ENCODE measurements around the gene SERPINI1. TPM values are rescaled to one million over a fixed set of nuclear protein-coding genes. Genes with fewer than 3 reads are reported as not detected.

SERPINI1 gene
- total RNA-seq, 1 donor from 2014 or later, result 0.70 TPM

DNA sequence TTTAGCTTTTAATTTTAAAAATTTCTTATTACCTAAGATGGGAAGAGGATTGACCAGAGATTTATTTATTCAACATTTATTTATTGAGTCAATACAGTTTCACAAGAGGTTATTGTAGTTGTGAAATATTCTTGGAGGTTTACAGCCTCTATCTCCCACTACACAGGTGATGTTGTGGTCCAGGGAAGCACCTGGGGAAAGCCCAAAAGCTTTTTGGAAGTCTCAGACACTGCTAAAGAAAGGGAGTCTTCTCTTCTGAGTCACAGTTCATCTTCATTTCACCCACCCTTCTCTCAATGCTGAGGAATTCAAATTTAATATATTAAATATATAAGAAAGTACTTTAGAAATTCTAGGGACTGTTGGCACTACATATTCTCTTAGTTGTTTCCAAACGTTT, 41.8 kb downstream of the SERPINI1 start:
- H3K9me3 Mint-ChIP-seq, result no peaks in the 10 kb centered on the region
- H3K27me3 Mint-ChIP-seq (ENCODE audit: insufficient read depth), result no peaks in the 10 kb centered on the region
- H3K36me3 Mint-ChIP-seq (ENCODE audit: low read depth), result no peaks in the 10 kb centered on the region
- no peak overlapping the region for H3K4me3 Mint-ChIP-seq
- no peaks in the 10 kb centered on the region for H3K4me1 Mint-ChIP-seq (ENCODE audit: low read depth)
- intact Hi-C loops (cut with micrococcal nuclease), result no loop called here
- no peak for DNase-seq (ENCODE audit: low spot score)
- H3K27ac Mint-ChIP-seq, result no peak overlapping the region

GRCh38 chr3:167780214-167780883, 44.8 kb downstream of the SERPINI1 start:
- Mint-ChIP-seq H3K4me3 (no peak overlapping the region), H3K36me3 (ENCODE audit: low read depth) (no peaks in the 10 kb centered on the region), H3K27ac (no peak overlapping the region), H3K9me3 (no peaks in the 10 kb centered on the region), H3K27me3 (ENCODE audit: insufficient read depth) (peaks cover 3% of the 10 kb centered on the region), H3K4me1 (ENCODE audit: low read depth) (no peaks in the 10 kb centered on the region)
- intact Hi-C loops (cut with micrococcal nuclease), result no loop called here
- no peak for DNase-seq (ENCODE audit: low spot score)

GRCh38 chr3:167783781-167784180, 48.3 kb downstream of the SERPINI1 start:
- Mint-ChIP-seq H3K9me3 (no peaks in the 10 kb centered on the region), H3K27me3 (ENCODE audit: insufficient read depth) (peaks cover 3% of the 10 kb centered on the region), H3K36me3 (ENCODE audit: low read depth) (no peaks in the 10 kb centered on the region), H3K4me3 (no peak overlapping the region), H3K27ac (no peak overlapping the region), H3K4me1 (ENCODE audit: low read depth) (no peaks in the 10 kb centered on the region)
- intact Hi-C loops (cut with micrococcal nuclease), result no loop called here
- DNase-seq (ENCODE audit: low spot score), result no peak

- Mint-ChIP-seq H3K4me1 (ENCODE audit: low read depth) (no peaks in the 10 kb centered on the region), H3K36me3 (ENCODE audit: low read depth) (no peaks in the 10 kb centered on the region), H3K27me3 (ENCODE audit: insufficient read depth) (peaks cover 3% of the 10 kb centered on the region), H3K27ac (no peak overlapping the region), H3K9me3 (no peaks in the 10 kb centered on the region), H3K4me3 (no peak overlapping the region)
- intact Hi-C loops (cut with micrococcal nuclease), result loop anchor here (1.0 kb wide), 1 partner anchor 12 kb away; no protein-coding TSS in a partner anchor
- no peak for DNase-seq (ENCODE audit: low spot score)
These were observed 50.3 kb downstream of the SERPINI1 start for GRCh38 chr3:167785790-167786189.

GRCh38 chr3:167787440-167787839, 51.9 kb downstream of the SERPINI1 start:
- Mint-ChIP-seq H3K4me3 (no peak overlapping the region), H3K9me3 (no peaks in the 10 kb centered on the region), H3K36me3 (ENCODE audit: low read depth) (no peaks in the 10 kb centered on the region), H3K4me1 (ENCODE audit: low read depth) (no peaks in the 10 kb centered on the region), H3K27ac (no peak overlapping the region), H3K27me3 (ENCODE audit: insufficient read depth) (peaks cover 3% of the 10 kb centered on the region)
- intact Hi-C loops (cut with micrococcal nuclease), result no loop called here
- no peak for DNase-seq (ENCODE audit: low spot score)

DNA sequence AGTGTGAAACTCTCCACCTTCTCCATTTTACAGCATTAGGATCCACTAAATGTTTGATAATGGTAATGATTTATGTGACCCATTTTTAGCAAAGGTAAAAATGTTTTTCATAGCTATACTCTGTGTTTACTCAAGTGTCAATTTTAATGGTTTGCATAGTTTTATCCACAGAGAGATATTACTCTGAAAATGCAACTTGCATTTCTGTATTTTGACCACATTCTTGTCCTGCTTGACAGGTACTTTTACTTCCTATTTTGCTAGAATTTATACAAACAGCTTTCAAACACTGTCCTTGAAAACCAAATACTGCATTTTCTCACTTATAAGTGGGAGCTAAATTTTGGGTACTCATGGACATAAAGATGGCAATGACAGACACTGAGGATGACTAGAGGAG, 62.9 kb downstream of the SERPINI1 start:
- H3K4me3 Mint-ChIP-seq, result no peak overlapping the region
- H3K9me3 Mint-ChIP-seq, result no peaks in the 10 kb centered on the region
- no peaks in the 10 kb centered on the region for H3K36me3 Mint-ChIP-seq (ENCODE audit: low read depth)
- no peaks in the 10 kb centered on the region for H3K27me3 Mint-ChIP-seq (ENCODE audit: insufficient read depth)
- DNase-seq (ENCODE audit: low spot score), result no peak
- intact Hi-C loops (cut with micrococcal nuclease), result no loop called here
- H3K27ac Mint-ChIP-seq, result no peak overlapping the region
- no peaks in the 10 kb centered on the region for H3K4me1 Mint-ChIP-seq (ENCODE audit: low read depth)

GRCh38 chr3:167808910-167809309, 73.4 kb downstream of the SERPINI1 start:
- no peak overlapping the region for H3K4me3 Mint-ChIP-seq
- H3K9me3 Mint-ChIP-seq, result no peaks in the 10 kb centered on the region
- H3K4me1 Mint-ChIP-seq (ENCODE audit: low read depth), result no peaks in the 10 kb centered on the region
- intact Hi-C loops (cut with micrococcal nuclease), result no loop called here
- DNase-seq (ENCODE audit: low spot score), result no peak
- H3K36me3 Mint-ChIP-seq (ENCODE audit: low read depth), result no peaks in the 10 kb centered on the region
- H3K27me3 Mint-ChIP-seq (ENCODE audit: insufficient read depth), result no peaks in the 10 kb centered on the region
- H3K27ac Mint-ChIP-seq, result no peak overlapping the region

DNA sequence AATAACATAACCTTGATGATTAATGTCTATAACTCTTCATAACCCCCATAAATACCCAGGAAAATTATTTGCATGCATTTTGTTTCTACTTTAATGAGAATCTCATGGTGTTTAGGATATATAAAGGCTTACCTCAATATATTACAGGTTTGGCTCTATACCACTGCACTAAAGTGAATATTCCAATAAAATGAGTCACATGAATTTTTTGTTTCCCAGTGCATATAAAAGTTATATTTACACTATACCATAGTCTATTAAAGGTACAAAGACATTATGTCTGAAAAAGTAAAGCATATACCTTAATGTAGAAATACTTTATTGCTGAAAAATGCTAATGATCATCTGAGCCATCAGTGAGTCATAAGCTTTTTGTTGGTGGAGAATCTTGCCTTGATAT, 74.7 kb downstream of the SERPINI1 start:
- Mint-ChIP-seq H3K36me3 (ENCODE audit: low read depth) (no peaks in the 10 kb centered on the region), H3K27me3 (ENCODE audit: insufficient read depth) (no peaks in the 10 kb centered on the region), H3K9me3 (no peaks in the 10 kb centered on the region), H3K27ac (no peak overlapping the region), H3K4me1 (ENCODE audit: low read depth) (no peaks in the 10 kb centered on the region), H3K4me3 (no peak overlapping the region)
- DNase-seq (ENCODE audit: low spot score), result no peak
- intact Hi-C loops (cut with micrococcal nuclease), result no loop called here

GRCh38 chr3:167811031-167811430, 75.5 kb downstream of the SERPINI1 start:
- H3K4me1 Mint-ChIP-seq (ENCODE audit: low read depth), result no peaks in the 10 kb centered on the region
- H3K27me3 Mint-ChIP-seq (ENCODE audit: insufficient read depth), result no peaks in the 10 kb centered on the region
- no peak overlapping the region for H3K4me3 Mint-ChIP-seq
- H3K9me3 Mint-ChIP-seq, result no peaks in the 10 kb centered on the region
- no peak for DNase-seq (ENCODE audit: low spot score)
- intact Hi-C loops (cut with micrococcal nuclease), result no loop called here
- no peak overlapping the region for H3K27ac Mint-ChIP-seq
- no peaks in the 10 kb centered on the region for H3K36me3 Mint-ChIP-seq (ENCODE audit: low read depth)

DNA sequence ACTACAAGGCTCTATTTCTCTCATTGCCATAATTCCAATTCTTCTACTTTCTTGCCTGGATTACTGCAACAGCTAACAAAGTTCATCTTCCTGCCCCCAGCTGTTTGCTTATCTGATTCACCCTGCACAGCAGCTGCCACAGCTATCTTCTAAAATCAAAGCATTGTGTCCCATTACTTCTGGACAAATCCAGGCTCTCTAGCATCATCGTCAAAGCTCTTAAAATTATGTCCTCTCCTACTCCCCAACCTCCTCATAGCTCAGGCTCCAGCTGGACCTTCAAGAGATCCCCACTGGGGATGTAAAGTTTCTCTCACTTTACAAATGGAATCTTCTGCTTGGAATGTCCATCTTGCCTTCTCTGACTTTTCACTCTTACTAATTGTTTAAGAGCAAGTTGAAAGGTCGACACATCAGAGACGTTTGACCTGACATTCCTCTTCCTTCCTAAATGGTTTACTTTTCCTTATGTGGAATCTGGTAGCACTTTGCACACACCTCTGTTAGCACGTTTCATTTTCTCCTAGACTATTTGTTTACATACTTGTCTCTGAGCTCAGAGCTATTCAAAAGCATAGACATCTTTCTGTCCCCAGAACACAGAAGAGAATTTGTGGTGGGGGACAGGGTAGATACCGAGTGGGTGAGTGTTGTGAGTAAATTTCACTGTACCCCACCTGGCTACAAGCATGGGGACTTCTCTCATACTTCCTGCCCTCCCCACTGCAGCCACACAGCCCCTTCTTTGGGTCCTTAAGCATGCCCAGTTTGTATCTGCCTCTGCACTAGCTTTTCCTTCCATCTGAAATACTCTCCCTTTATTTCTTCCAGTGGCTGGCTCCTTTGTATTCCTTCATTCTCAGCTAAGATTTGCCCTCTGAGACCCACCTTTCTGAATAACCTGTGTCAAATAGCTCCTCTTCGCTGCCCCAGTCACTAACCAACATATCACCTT, 77.9 kb downstream of the SERPINI1 start:
- DNase-seq (ENCODE audit: low spot score), result no peak
- no peak overlapping the region for H3K27ac Mint-ChIP-seq
- H3K4me1 Mint-ChIP-seq (ENCODE audit: low read depth), result no peaks in the 10 kb centered on the region
- no peak overlapping the region for H3K4me3 Mint-ChIP-seq
- intact Hi-C loops (cut with micrococcal nuclease), result no loop called here
- H3K27me3 Mint-ChIP-seq (ENCODE audit: insufficient read depth), result no peaks in the 10 kb centered on the region
- no peaks in the 10 kb centered on the region for H3K9me3 Mint-ChIP-seq
- no peaks in the 10 kb centered on the region for H3K36me3 Mint-ChIP-seq (ENCODE audit: low read depth)

DNA sequence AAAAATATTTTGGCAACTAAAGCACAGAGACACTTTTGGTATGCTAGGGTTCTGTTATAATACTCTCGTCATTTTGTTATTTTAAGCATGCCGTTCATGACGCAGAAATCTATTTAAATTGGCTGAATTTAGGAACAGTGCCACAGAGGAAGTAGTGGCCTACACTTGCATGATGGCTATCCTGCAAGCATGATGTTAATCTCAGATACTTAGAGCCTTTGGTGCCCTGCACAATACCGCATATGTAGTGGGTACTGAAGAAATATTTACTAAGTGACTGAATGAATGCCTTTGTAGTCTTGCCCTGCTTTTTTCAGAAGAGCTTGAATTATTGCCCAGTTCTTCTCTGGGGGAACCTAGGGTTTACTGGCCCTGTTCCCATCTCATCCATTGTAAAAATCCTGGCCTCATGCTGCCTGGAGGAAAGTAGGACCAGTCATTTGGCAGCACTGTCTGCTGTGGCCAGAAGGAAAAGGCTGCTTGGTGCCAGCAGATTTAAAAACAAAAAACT, 79.0 kb downstream of the SERPINI1 start:
- Mint-ChIP-seq H3K27me3 (ENCODE audit: insufficient read depth) (no peaks in the 10 kb centered on the region), H3K36me3 (ENCODE audit: low read depth) (no peaks in the 10 kb centered on the region), H3K4me1 (ENCODE audit: low read depth) (no peaks in the 10 kb centered on the region), H3K27ac (no peak overlapping the region), H3K4me3 (no peak overlapping the region), H3K9me3 (no peaks in the 10 kb centered on the region)
- DNase-seq (ENCODE audit: low spot score), result no peak
- intact Hi-C loops (cut with micrococcal nuclease), result no loop called here

- Mint-ChIP-seq H3K27ac (no peak overlapping the region), H3K4me1 (ENCODE audit: low read depth) (no peaks in the 10 kb centered on the region), H3K36me3 (ENCODE audit: low read depth) (no peaks in the 10 kb centered on the region), H3K9me3 (no peaks in the 10 kb centered on the region), H3K27me3 (ENCODE audit: insufficient read depth) (no peaks in the 10 kb centered on the region), H3K4me3 (no peak overlapping the region)
- no peak for DNase-seq (ENCODE audit: low spot score)
- intact Hi-C loops (cut with micrococcal nuclease), result no loop called here
These were observed 81.4 kb downstream of the SERPINI1 start for GRCh38 chr3:167816953-167817352.

Measured in activated T-helper 1 cell treated with anti-CD3 and anti-CD28 coated beads, Interleukin-12 subunit alpha, Interleukin-12 subunit beta, Interleukin-2, Interleukin-4 antibody, amounts not matched to agents 30 ng/mL and 10 ng/mL and 1 ng/mL, durations not matched to agents 14 hours and 24 hours and 36 hours (primary cell).